AML-193 (cell line): ENCODE data around the gene POLR3K.
A peak's percentile ranks its signal among the peaks of the same experiment; 100 is the strongest.

Source experiments
- DNase-seq, 2 experiments: peaks; one replicate each; lab custom pipeline; 2025; lab: John Stamatoyannopoulos, UW

The POLR3K gene

DNA sequence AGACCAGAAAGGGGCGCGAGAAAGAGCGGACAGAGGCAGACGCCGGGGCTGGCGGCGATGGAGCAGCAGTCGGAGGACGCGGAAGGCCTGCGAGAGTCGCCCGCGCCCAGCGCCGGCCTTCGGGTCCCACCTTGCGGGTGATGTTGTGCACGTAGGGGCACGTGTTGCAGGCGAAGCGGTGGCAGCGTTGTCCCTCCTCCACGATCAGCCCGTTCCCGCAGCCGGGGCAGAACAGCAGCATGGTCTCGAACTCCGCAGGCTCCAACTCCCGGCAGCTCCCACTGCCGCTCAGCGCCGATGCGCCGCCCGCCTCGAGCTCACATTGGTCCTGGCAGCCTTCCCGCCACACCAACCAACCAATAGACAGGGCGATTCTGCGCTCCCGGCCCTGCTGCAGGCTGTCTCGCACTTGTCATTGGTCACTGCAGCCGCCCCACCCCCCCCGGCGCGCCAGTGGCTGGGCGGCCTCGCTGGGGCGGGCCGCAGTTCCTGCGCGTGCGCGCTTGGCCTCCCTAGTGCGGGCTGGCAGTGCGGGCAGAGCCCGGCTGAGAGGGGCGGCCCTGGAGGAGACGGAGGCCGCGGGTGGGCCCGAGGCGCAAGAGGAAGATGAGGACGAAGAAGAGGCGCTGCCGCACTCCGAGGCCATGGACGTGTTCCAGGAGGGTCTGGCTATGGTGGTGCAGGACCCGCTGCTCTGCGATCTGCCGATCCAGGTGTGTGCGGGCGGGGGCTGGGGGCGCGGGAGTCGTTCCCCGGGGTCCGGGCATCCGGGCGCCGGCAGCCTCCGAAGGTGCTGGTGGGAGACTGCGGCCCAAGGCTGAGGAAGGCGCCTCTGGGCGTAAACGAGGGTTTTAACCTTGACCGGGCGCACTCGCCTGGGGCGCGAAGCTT lies at the start of gene POLR3K, which contains the start of gene SNRNP25:
Gene POLR3K (minus strand): TSS at position 263 of the 891 bp plus-strand sequence. CDS start 22 bp downstream, at position 241.
Gene SNRNP25 (plus strand): TSS at position 483 of the 891 bp plus-strand sequence. CDS start 189 bp downstream, at position 672.
- peak; percentile 96 for DNase-seq

DNA sequence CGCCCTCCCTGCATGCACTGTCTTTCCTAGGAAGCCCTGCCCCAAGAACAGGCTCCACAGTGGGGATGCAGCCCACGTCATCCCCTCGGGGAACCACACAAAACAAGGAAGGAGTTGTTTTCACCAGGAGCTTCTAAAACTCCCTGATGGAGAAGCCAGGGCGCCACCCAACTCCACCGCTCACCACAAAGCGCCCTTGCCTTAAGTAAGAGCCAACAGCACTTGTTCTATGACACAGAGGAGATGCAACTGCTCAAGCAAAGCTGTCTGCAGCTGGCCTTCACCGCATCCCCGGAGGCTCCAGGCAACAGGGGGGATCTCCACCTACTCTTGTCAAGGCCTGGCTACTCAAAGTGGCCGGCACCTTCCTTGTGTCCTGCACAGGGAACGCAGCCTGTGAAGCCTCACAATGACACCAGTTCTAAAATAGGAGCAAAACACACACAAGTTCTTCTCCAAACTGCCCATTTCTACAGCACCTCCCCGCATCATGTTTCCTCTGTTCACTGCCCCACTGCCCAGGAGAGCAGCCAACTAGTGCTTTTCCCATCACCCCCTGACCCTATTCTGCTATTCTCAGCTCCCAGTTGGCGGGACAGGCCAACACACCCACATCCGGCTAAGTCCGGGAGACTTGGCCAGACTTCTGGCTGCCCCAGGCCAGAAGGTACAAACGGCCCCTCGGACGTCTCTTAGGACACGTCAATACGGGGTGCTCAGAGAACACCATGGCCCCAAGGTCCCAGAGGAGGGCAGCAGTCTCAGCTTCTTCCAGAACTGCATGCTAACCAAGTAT lies 48.9 kb upstream of the POLR3K start:
- no peak for DNase-seq

DNA sequence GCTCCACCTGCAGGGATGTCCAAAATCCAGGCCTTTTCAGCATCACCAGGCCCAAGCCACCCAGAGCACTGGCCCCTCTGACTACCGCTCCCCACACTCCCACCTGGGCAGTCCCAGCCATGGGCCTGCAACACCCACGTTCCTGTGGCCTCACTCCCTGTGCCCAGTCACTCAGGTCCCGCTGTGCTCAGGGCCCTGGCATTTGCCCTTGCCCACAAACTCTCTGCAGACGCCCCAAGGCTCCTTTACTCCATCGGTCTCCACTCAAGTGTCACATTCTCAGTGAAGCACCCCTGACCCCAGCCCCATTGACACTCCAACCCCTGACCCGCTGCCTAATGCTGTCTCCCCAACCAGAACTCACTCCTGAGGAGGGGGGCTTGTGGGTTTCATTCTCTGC lies 48.2 kb upstream of the POLR3K start:
- no peak for DNase-seq

DNA sequence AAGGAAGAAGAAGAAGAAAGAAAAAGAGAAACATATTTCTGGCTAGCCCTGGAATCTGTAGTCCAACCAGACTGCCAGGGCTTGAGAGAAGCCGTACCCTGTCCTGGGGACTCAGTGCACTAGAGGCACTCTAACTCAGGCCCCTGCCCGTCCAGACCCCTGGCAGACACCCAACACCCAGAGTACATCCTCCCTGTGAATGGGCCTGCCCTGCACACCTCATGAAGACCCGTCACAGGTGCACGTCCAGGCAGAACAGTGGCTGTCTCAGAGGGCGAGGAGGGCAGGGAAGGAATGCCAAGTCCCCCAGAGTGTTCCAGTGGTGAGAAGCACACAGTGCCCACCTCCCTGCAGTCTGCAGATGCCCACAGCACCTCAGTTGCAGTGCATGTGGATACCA lies 47.6 kb upstream of the POLR3K start:
- no peak for DNase-seq

DNA sequence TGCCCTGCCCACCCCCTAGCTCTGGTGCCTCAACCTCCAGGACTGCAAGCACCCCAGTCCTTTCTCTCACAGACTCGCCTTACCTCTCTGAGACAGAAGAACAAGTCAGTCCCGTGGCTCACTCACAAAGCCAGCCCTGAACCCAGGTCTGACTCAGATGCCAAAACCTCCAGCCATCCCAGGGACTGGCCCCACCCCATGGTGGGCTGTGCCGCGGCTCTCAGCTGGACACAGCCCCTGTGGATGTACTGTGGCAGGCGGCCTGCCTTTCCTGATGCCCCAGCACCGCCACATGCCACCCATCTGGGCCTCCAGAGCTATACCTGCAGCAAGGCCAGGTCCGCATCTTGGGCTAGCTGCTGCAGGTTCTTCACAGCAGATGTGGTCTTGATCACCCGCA lies 44.4 kb upstream of the POLR3K start:
- no peak for DNase-seq

DNA sequence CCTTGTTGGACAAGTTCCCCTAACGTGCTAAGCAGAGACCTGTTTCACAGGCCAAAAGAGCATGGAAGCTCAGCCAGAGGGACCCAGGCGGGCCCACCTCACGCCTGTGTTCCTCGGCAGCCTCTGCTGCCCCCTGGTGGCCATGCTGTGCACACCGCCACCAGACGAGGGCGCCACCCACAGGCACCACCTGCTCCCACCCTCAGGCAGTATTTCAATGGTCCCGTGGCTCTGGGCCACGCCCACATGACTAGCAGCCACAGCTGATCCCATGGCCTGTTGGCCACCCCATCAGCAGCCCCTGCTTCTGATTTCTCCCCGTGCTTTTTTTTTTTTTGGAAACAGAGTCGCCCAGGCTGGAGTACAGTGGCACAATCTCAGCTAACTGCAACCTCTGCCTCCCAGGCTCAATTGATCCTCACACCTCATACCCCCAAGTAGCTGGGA lies 43.5 kb upstream of the POLR3K start:
- peak; percentile 85 to 86 for DNase-seq

DNA sequence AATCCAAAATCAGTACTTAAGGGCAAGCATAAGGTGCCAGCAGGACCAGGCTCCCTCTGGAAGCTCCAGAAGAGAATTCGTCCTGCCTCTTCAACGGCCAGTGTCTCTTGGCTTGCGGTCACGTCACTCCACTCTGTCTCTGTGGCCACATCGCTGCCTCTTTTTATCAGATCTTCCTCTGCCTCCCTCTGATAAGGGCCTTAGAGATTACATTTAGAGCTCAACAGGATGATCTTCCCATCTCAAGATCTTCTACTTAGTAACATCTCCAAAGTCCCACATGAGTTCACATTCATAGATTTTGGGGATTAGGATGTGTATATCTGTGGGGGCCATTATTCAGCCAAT lies 41.5 kb upstream of the POLR3K start:
- no peak for DNase-seq

DNA sequence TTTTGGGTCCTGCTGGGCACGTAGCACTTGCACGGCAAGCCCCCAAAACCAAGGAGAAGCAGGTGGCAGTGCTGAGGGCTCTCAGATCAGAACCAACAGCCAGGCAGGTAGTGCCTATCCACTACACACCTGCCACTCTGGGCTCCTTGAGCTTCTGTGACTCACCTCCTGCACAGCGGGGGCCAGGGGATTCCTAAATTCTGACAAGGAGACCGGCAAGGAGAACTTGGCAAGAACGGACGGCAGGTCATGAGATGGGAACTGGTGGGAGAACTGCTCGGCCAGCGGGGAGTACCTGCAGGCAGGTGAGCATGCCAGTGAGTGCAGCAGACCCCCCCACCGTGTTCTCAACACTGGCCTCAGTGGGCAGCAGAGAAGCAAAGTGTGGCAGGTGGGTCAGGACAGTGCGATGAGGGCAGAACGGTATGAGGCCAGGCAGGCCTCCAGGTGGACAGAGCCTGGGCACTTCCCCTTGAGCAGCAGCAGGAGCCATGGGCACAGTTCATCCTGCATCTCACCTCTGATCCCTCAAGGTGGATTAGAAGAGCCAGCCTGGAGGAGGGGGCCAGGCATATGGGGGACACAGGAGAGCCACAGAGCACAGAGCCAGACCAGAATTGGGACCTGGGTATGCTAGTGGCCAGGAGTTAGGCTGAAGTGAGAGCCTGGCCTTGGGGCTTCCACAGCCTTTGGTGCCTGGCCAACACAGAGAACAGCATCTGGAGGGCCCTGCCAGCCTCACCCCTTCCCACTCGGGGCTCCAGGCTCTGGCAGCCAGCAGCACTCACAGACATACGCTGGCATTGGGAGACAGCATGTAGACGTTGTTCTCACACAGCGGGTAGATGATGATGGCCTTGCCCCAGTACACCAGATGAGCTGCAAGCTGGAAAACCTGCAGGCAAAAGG lies 39.3 kb upstream of the POLR3K start:
- DNase-seq = no peak

DNA sequence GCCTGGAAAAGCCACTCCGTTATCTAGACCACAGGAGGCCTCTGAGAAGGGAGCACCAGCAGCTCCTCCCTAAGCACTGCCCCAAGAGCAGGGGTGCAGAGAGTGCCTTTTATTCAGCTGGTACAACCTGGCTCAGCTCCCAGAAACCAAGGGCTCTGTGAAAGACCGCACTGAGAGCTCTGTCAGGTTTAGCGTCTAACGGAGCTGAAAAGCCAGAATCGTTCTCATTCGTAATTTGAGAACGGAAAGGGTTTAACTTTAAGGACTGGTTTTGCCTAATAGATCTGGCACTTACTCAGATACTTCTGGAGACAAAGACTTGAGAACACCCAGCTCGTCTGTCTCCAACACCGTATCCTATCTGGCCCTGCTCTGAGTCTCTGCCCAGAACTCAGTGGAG lies 38.1 kb upstream of the POLR3K start:
- no peak for DNase-seq

DNA sequence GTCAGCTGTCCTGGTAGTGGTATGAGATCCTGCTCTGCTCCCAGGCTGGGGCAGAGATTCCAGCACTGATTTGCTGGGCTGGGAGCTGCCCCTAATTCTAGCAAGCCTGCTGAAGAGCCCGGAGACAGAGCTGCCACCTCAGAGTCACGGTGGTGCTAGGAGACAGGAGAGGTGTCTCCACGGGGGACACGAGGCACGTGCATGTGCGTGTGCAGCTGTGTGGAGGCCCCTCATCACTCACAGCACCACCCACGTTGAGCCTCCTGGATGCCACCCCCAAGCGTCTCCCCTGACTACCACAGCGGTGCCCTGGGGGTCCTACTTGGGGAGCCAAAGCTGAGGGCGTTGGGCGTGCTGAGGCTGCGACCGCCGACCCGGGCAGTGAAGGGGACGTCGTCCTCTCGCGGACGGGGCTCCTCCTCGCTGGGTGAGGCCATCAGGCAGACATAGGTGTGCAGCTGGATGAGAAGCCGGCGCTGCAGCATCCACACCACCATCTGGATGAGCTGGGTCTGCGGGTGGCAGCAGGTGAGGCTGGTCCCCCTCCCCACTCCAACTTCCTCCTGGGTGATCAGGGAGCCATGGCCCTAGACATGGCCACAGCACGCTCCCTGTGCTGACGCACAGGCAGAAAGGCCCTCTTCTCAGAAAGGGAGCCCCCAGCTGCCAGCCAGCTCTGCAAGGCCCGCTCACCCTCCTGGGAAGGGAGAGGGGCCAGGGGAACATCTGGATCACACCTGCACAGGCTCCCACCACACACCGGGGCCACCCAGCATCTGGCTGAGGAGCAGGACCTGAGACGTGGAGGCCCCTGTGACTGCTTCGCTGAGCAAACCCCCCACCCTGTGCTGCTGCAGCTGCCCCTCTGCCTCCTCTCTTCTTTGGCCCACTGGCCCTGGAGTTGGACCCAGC lies 36.2 kb upstream of the POLR3K start:
- DNase-seq = no peak

DNA sequence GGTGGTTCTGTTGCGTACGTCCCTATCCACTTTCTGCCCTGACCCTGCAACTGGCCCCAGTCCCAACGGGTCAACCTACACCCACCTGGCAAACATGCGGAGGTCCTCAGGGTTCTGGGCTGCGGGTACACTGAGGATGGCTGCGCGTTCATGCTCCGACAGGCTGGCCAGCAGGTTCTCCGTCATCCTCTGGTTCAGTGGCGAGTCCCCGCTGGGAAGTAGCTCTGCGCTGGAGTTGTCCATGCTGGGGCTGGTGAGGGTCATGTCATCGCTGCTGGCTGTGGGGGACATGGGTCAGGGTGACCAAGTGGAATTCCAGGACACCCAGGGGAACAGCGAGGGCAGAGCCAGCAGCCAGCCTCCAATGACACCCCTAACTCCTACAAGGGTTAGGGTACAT lies 35.2 kb upstream of the POLR3K start:
- no peak for DNase-seq

DNA sequence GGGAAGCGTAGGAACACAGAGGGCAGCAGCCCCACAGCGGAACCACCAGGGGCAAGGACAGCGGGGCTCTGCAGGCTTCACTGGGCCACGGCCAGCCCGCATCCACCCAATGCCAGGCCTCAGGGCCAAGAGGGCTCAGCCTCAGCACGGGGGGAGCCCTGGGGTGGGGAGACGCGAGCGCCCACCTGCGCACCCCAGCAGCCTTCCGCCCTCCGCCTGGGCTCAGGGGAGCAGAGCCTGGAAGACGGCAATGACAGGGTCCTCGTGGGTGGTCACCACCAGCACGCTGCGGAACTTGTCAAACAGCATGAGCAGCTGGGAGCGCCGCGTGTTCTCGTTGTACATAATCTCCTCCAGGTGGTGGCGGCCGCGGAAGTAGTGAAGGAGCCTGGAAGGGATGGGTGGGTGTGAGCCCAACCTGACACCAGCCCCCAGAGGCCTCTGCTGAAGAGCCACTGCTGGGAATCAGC lies 33.1 kb upstream of the POLR3K start:
- no peak for DNase-seq

DNA sequence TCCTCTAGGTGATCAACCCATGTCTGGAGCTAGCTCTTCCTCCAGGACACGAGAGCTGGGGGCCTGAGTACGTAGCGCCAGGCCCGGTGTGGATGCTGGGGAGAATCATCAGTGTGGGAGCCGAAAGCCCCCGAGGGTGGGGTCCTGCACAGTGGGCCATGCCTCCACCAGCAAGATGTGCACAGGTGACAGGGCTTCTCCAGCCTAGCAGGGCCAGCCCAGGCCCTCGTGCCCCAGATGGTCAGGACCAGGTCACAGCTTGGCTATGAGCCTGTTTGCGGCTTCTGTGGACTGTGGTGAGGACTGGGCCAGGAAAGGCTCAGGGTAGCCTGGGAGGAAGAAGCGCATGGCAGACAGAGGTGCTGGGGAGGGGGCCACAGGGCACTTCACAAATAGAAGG lies 32.5 kb upstream of the POLR3K start:
- DNase-seq = no peak

DNA sequence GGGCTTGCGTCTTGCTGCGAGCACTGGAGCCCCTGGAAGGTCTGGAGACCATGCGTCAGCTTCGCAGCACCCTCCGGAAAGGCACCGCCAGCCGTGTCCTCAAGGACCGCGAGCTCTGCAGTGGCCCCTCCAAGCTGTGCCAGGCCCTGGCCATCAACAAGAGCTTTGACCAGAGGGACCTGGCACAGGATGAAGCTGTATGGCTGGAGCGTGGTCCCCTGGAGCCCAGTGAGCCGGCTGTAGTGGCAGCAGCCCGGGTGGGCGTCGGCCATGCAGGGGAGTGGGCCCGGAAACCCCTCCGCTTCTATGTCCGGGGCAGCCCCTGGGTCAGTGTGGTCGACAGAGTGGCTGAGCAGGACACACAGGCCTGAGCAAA lies 32.0 kb upstream of the POLR3K start:
- no peak for DNase-seq

DNA sequence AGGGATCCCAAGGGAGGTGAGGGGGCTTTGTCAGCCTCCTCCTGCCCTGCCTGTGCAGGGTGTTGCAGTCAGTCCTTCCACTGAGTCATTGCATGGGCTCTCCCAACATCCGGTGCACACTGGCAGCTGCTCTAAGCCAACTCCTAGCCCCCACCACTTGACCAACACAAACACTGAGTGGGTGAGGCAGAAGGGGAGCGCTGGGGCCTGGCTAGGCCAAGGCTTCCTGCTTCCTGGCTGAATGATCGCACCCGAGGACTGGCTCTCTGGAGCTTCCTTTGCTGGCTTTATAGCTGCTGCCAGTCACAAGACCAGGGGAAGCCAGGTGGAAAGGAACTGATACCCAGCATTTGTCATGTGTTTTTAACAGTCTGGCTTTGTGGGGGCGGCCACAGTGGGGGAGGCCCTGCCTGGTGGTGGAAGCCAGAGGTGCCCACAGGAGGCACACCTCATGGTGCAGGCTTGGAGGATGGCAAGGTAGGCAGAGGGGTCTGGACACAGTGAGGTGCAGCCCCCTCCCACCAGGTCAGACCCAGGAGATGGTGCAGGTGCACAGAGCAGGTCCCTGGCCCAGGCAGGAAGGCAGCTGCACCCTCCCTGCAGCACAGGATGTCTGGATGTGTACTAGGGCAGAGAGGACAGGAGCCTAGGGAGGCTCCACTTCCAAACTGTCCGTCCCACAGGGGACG lies 31.5 kb upstream of the POLR3K start:
- peak; percentile 68 to 70 for DNase-seq

DNA sequence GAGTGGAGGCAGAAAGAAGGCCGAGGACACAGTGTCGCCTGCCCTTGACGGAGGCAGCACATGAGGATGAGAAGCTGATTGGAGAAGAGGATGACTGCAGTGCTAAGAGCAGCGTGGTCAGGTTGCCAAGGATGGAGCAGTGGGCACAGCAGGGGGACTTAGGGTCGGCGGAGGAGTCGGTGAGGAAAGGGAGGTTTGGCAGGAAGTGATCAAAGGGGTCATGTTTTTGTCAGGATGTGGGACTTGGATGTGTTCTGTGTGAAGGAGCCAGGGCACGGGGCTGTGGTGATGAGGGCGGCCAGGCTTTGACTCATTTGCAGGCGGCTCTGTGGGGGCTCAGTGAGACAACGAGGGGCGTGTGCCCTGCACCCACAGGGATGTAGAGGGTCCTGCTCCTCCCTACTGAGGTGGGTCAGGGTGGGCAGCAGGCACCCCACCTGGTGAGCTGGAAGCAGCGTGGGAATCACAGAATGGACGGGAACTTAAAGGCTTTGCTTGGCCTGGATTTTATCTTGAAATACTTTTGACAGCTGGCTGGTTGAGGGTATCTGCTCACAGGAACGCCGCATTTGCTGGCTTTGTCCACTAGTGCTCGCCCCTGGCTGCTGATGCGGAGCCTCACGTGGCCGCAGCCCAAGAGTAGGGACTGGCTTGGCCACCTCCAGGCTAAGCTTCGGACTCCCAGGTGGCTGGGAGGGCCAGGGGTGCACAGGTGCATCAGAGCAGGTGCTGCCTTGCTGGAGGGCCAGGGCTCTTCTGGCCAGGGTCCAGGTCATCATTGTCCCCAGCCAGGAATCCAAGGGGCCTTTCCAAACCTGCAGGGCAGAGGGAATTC lies 30.6 kb upstream of the POLR3K start:
- no peak for DNase-seq

DNA sequence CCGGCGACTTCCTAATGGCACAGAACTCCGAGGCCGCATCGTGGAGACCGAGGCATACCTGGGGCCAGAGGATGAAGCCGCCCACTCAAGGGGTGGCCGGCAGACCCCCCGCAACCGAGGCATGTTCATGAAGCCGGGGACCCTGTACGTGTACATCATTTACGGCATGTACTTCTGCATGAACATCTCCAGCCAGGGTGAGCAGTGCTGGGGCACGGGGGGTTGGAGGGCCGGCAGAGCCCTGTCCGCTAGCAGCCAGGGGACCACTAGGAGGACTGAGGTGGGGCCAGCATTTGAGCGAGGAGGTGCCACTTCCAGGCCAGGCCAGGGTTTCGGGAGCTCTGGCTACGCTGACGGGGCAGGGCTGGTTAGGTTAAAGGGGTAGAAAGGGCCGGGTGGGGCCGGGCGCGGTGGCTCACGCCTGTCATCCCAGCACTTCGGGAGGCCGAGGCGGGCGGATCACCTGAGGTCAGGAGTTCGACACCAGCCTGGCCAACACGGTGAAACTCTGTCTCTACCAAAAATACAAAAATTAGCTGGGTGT lies 29.7 kb upstream of the POLR3K start:
- no peak for DNase-seq

DNA sequence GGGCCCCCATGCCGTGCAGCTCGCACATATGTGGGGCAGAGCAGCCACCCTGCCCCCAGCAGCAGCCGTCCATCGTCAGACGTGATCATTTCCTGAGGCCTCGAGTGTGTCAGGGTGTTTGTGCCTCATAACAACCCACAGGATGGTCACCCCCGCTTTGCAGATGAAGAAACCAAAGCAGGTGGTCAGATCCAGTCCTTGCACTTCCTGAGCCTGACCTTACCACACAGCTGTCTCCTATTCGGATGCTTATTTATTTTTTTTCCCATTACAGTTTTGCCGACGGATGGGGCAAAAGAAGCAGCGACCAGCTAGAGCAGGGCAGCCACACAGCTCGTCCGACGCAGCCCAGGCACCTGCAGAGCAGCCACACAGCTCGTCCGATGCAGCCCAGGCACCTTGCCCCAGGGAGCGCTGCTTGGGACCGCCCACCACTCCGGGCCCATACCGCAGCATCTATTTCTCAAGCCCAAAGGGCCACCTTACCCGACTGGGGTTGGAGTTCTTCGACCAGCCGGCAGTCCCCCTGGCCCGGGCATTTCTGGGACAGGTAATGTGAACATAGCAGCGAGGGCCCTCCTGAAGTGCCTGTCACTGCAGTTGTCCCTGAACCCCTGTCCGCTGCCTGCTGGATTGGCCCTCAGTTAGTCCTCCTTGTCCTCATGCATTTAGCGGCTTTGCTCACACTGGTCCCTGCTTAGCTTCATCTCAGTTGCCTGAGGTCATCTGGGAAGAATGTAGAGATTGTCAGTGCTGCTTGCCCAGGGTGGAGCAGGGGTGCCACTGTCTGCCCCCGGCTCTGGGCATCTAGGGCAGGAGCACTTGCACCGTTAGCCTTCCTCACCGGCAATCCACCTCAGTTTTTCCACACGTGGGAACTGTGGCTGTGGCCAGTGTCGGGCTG lies 26.0 kb upstream of the POLR3K start:
- peak; percentile 7 to 27 for DNase-seq
